GM12892 (cell line): ENCODE data around the gene MAN2A1.

Experiments used
- POLR2A ChIP-seq: IDR thresholded peaks from 2 replicates; pipeline ENCODE4 v1.6.1; 2011; ENCODE audit warnings: low read depth, low read length, control low read depth
- POLR2AphosphoS5 ChIP-seq: IDR thresholded peaks from 2 replicates; pipeline ENCODE4 v1.6.1; 2011; ENCODE audit warnings: low read depth, low read length, control low read depth
- TAF1 ChIP-seq: IDR thresholded peaks from 2 replicates; pipeline ENCODE4 v1.6.1; 2011; ENCODE audit warnings: low read depth, mild to moderate bottlenecking, control low read depth, low read length, borderline replicate concordance

DNA sequence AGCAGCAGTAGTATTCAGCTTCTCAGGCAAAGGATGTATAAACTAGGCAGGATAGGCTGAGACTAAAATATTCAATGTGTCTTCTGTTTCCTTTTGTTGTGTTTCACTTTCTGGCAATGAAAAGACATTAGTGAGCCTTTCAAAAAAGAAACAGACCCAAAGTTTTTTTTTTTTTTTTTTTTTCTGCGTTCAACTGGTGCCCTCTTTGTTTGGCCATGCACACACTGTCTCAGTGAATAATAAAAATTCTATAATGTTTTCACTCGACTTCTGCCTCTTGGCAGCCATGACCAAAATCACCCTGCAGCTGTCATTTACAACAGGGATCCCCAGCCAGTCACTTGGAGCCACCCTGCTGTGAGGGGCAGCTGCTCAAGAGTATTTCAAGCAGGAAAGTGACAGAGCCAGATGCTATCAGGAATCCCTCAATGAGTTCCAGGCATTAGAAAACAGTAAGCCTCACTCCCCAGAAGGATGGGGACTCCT, 44.0 kb upstream of the MAN2A1 start:
- TF ChIP-seq POLR2AphosphoS5 (no peak), POLR2A (no peak), TAF1 (no peak)
